NCI-H1092 treated with DMSO at 0.1 percent for 48 hours (cell line): Measurements from ENCODE around the gene ERFE.

ENCODE experiments used
- DNase-seq: peaks from one replicate; lab custom pipeline; 2025; lab: John Stamatoyannopoulos, UW

Gene ERFE

DNA sequence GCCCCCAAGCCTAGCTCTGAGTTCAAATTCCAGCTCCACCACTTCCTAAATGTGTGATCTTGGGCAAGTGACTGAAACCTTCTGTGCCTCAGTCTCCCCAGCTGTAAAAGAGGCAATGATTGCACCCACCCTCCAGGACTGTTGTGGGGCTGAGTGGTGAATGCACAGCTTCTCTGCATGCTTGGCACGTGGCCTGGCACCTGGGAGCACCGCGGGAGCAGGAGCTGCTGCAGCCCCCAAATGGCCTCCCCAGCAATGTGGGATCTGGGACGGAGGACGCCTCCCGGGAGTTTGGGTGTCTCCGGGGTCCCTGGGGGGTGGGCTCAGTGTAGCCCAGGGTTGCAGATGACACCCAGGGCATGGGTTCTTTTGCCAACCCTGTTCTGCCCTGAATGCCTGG, 18.7 kb upstream of the ERFE start:
- no peak for DNase-seq

DNA sequence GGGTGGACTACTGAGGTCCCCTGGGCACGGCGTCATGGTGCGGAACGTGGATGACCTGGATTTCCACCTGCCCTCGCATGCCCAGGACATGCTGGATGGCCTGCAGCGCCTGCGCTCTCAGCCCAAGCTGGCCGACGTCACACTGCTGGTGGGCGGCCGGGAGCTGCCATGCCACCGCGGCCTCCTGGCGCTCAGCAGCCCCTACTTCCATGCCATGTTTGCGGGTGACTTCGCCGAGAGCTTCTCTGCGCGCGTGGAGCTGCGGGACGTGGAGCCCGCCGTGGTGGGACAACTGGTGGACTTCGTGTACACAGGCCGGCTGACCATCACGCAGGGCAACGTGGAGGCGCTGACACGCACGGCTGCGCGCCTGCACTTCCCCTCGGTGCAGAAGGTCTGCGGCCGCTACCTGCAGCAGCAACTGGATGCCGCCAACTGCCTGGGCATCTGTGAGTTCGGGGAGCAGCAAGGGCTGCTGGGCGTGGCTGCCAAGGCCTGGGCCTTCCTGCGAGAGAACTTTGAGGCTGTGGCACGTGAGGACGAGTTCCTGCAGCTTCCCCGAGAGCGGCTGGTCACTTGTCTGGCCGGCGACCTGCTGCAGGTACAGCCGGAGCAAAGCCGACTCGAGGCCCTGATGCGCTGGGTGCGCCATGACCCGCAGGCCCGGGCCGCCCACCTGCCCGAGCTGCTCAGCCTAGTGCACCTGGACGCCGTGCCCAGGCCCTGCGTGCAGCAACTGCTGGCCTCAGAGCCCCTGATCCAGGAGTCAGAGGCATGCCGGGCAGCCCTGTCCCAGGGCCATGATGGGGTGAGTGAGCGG, 17.8 kb upstream of the ERFE start:
- no peak for DNase-seq

DNA sequence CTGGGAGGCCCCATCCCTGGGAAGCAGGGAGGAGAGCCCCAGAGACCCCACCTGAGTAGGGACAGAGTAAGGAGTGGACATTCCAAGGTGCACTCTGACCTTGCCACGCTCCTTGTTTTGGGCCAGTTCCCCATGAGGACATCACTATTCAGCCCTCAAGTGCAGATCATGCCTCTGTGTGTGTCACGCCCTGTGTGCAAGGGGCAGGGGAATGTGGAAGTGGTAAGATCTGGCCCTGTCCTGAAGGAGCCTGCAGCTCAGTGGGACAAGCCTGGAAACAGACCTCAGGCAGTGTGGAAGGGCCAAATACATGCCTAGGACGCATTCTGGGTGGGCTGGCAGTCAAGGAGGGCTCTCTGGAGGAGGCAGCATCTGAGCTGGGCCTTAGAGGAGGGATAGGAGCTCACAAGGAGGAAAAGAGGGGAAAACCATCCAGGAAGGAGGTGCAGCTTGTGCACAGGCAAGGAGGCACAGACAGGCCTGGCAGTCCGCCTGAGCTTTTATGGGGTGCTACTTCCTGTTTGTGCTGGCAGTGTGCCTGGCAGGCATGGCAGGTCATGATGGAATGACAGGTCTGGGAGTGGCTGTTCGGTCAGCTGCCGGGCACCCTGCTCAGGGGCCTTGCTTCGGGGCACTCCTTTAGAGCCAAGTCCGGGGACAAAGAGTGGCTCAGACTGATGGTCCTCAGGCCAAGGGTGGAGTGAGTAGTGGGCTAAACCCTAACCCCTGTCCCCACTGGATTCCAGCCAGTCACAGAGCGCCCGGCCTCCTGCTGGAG, 17.0 kb upstream of the ERFE start:
- DNase-seq: peak; percentile 25

DNA sequence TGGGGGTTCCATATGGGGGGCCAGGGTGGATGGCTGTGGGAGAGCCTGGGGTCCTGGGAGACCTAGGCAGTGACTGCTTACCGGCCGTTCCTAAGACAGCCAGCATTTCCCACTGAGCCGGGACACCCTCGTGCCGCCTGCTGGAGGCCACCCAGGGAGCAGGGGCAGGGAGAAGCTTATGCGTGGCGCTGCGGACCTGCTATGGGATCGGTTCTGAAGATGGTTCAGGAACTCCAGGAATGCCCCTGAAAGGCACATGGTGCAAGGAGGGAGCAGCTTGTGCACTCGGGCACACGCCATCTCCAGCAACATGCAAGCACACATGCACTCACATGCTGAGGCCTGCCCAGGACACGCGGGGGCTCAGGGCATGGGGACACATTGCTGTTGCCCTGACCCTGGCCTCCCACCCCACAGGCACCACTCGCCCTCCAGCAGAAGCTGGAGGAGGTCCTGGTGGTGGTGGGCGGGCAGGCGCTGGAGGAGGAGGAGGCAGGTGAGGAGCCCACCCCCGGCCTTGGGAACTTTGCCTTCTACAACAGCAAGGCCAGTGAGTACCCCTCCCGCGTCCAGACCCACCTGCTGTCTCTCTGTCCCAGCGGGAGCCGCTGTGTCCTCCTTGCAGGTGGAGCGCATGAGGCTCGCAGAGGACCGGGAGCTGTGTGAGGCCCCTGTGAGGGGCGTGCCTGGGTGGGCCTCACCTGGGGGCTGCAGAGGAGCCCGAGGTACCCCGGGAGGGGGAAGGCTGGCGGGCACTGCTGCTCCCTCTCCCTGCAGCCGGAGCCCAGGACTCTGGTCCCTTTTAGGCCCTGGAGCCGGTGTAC, 16.2 kb upstream of the ERFE start:
- no peak for DNase-seq

GRCh38 chr2:238143239-238143951, 15.4 kb upstream of the ERFE start:
- peak; percentile 2 for DNase-seq

DNA sequence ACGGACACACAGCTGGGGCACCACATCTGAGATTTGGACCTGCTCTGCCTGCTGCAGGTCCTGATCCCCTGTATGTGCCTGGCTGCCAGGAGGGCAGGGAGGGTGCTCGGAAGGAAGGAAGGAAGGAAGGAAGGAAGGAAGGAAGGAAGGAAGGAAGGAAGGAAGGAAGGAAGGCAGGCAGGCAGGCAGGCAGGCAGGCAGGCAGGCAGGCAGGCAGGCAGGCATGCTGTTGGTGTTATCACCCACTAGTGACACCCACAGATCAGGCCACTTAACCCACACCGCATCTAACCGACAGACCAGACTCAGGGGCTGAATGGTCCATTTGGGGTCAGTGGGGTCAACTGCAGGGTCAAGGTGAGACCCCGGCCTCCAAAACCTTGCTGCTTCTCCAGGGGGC, 14.5 kb upstream of the ERFE start:
- no peak for DNase-seq

- DNase-seq: no peak
Measured at GRCh38 chr2:238145046-238145445, 13.7 kb upstream of the ERFE start.

DNA sequence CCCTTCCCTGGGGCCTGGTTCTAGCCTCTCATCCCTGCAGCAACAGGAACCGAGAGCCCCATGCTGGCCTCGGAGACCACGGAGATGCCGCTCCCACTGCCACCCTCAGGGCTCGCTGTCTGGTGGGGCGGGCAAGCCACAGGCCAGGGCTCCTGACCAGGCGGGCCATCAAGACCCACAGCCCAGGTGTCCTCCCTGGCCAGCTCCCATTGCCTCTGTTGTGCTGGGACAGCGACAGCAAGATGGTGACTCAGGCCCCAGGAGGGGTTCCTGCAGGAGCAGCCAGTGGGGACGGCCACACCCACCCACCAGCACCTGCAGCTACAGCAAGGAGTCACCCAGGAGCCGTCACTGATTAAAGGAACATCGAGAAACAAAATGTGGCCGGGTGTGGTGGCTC, 12.9 kb upstream of the ERFE start:
- DNase-seq: no peak

DNA sequence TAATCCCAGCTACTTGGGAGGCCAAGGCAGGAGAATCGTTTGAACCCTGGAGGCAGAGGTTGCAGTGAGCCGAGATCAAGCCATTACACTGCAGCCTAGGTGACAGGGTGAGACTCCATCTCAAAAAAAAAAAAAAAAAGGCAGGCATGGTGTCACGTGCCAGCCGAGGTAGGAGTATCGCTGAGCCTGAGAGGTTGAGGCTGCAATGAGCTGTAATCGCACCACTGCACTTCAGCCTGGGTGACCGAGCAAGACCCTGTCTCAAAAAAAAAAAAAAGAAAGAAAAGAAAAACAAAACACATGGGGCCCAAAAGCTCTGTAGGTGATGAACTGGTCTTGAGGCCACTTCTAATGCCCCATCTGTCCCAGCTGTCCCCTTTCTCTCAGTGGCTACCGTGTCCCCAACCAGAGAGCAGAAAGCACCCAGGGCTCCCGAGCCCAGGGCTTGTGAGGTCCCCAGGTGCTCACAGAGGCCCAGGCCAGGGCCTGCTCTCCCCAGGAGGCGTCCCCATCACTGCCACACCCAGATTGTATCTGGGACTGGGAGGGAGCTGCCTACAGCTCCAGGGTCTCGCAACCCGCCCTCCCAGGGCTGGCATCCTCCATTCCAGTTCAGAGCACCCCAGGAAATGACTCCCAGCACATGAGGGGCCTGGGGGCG, 11.8 kb upstream of the ERFE start:
- DNase-seq: no peak

DNA sequence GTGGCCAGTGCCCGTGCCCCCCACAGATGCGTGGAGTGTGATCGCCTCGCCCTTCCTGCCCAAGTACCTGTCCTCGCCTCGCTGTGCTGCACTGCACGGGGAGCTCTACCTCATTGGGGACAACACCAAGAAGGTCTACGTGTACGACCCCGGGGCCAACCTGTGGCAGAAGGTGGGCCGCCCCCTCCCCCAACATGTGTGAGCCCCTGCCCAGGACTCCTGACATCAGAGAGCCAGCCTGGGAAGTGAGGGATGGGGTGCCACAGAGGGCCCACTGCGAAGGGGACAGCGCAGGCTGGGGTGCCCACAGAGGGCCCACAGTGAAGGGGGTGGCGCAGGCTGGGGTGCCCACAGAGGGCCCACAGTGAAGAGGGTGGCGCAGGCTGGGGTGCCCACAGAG, 9.8 kb upstream of the ERFE start:
- no peak for DNase-seq

DNA sequence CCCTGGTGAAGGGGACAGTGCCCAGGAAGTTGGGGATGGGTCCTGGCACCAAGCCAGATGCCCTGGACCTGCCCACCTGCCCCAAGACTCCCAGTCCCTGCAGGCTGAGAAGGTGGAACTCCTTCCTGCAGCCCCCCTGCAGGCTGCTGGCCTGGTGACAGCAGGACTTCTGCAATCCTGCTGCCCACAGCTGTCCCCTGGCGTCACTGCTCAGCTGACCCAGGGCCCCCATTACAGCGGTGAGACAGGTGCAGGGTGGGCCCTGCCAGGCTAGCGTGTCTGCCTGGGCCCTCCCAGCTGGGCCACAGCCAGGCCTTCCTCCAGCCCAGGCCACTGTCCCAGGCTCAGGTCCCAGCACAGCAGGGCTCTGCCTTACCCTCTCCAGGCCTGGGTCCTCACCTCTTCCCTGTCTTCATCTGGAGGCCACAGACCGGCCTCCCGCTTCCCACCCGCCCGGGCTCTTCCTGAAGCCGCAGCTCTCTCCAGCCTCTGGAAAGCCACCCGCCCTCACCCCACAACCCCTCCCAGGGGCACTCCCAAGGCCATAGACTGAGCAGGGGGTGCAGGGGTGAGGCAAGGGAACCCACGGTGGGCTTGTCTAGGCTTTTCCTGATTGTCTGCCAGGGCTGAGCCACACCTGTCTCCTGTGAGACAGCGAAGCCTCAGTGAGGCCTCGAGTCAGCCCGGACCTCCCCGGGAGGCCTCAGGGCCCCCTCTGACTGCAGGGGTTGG, 8.8 kb upstream of the ERFE start:
- no peak for DNase-seq

DNA sequence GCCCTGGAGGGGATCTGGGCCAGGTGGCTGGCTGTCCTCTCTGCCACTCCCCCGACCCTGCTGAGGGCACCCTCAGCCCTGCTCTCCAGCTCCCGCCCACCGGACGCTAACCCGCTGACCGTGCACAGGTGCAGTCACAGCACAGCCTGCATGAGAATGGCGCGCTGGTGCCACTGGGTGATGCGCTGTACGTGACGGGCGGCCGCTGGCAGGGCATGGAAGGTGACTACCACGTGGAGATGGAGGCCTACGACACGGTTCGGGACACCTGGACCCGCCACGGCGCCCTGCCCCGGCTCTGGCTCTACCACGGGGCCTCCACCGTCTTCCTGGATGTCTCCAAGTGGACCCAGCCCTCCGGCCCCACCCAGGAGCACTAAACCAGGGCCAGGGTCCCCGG, 8.1 kb upstream of the ERFE start:
- no peak for DNase-seq

DNA sequence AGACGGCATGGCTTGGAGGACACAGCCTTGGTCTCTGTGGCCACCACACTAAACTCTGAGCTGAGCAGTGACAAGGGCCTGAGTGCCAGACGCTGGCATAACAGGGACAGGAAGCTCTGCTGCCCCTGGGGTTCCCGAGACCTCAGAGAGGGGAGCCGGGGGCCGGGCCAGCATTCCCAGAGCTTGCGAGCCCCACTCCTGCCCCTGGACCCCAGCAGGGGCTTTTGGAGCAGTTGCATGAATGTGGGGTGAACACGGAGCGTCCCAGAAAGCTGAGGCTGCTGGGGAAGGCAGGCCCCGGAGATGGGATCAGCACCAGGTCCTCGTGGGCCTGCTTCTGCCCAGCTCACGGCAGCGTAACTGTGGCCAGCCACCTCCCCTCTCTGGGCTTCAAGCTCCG, 7.6 kb upstream of the ERFE start:
- DNase-seq: no peak

GRCh38 chr2:238151628-238152235, 7.0 kb upstream of the ERFE start:
- no peak for DNase-seq

DNA sequence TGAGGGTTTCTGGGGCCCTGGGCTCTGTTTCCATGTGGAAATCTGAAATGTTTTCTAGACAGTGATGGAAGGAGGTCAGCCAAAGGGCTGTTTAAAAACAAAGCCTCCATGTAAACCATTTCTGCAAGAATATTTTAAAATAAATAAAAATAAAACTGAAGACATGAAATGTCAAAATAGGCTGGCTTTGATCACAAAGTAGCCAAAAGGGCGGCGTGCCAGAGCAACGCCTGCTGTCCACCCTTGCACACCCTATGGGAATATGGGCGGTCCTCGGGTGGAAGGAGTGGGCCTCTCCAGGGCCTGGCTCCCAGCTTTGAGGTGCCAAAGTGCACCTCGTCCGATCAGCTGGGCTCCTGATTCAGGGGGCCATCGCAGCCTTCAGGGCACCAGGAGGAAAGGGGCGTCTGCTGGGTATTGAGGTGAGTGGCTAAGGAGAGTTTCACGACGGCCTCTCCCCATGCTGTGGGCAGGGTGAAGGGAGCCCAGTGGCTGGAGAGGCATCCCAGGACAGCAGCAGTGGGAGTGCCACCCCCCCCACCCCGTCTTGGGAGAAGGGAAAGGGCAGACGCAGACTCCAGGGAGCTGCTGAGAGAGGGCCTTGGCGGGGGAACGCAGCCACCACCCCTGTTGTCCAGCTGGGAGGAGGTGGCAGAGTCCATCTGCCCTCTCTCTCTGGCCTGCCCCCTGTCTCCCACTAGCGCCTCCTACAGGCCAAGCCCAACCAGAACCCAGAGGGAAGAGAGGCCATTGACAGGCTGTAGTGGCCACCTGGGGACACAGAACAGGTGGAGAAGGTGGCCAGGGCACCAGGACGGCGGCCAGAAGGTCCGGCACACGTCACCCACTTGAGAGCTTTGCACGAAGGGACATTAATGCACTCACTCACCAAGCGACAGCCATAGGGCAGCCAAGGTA, 5.7 kb upstream of the ERFE start:
- no peak for DNase-seq

DNA sequence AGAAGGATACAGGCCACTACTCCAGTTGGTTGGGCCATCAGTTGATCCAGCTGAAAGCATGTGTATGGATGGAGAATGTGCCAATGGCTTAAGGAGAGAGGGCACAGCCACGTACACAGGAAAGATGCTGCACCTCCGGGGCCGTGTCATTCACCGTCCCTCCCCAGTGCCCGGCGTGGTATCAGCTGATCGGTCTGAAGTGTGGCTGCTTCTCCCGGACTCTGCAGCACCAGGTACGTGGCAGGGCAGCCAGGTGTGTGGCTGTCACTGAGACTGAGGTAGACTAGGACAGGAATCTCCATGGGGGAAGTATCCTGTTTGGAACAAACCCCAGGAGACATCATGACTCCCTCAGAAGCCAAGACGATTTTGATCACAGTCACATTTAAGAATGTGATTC, 4.2 kb upstream of the ERFE start:
- no peak for DNase-seq

DNA sequence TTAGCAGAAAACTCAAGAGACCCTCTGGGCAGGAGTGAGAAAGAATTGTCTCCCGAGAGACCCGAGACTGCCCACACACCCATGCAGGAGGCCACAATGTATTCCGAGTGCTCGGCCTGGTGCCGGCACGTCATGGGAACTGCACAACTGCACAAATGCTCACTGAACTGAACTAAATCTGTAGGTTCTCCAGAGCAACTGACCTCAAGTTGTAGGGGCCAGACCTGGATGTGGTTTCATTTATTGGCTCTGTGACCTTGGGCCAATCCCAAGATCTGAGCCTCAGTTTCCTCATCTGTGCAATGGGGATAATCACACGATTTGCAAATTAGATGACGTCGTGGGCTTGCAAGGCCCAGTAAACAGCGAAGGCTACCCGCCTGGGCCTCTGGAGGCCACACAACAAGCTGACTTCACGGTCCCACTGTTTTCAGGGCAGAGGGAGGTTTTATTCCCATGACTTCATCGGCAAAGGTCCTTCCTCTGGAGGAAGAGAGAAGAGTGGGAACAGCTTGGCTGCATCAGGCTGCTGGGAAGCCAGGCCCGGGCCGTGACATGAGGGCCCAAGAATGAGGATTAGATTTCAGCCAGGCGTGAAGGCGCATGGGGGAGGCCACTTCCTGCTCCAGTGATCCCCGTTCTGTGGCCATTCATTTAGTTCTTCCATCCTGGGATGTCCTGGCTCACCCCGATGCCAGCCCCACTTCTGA, 3.6 kb upstream of the ERFE start:
- DNase-seq: no peak
